Body of pancreas (tissue), 4 donors: ENCODE results near the gene GOSR2.

Experiments used
- CTCF ChIP-seq, 7 experiments: fragments of 450-650 bp in 4 of 7; fragments of 200-600 bp in 3 of 7; sonication (generic) in 3 of 7; IDR thresholded peaks; one replicate each; pipeline ENCODE4 v1.5.1; 2016 to 2019; ENCODE audit warnings: antibody characterized with exemption in 7 of 7
- POLR2A ChIP-seq, 3 donors: fragments of 450-650 bp; IDR thresholded peaks; one replicate each; pipeline ENCODE4 v1.6.1; 2016; ENCODE audit warnings: antibody characterized with exemption in 3 of 3, mild to moderate bottlenecking in 2 of 3

- no peak for TF ChIP-seq CTCF (IDR thresholded peaks at IDR 0.05)
- TF ChIP-seq POLR2A (IDR thresholded peaks at IDR 0.05) = no peak
These were observed 45.4 kb downstream of the GOSR2 start for GRCh38 chr17:46968224-46968834.
